ENCODE results near the gene LGALS16. TPM values are rescaled to one million over a fixed set of nuclear protein-coding genes. Genes with fewer than 3 reads are reported as not detected.

The LGALS16 gene
- total RNA-seq, 3 donors from 2014 or later (not counting 1 experiment from before 2014, with no cell fraction given): not detected

- Mint-ChIP-seq H3K27ac (no peak overlapping the region), H3K4me1 (no peaks in the 10 kb centered on the region), H3K9me3 (no peaks in the 10 kb centered on the region), H3K36me3 (no peaks in the 10 kb centered on the region), H3K27me3 (ENCODE audit: low read depth in 2 of 2) (peaks cover 27 to 42% of the 10 kb centered on the region in 2 donors), H3K4me3 (no peak overlapping the region)
- intact Hi-C loops (cut with micrococcal nuclease): no loop called here
- 75% methylated on average over 1 of the region's 1 CpG for WGBS (ENCODE audit: insufficient coverage)
- ATAC-seq (no peak), DNase-seq (no peak)
- no peak overlapping the region for H3K27ac ChIP-seq (ENCODE audit: low read length)
- H3K4me3 ChIP-seq (ENCODE audit: low read length): no peak overlapping the region
- no peaks in the 10 kb centered on the region for H3K27me3 ChIP-seq (ENCODE audit: control insufficient read depth, insufficient read depth, low read length)
- TF ChIP-seq, protein P1, sequence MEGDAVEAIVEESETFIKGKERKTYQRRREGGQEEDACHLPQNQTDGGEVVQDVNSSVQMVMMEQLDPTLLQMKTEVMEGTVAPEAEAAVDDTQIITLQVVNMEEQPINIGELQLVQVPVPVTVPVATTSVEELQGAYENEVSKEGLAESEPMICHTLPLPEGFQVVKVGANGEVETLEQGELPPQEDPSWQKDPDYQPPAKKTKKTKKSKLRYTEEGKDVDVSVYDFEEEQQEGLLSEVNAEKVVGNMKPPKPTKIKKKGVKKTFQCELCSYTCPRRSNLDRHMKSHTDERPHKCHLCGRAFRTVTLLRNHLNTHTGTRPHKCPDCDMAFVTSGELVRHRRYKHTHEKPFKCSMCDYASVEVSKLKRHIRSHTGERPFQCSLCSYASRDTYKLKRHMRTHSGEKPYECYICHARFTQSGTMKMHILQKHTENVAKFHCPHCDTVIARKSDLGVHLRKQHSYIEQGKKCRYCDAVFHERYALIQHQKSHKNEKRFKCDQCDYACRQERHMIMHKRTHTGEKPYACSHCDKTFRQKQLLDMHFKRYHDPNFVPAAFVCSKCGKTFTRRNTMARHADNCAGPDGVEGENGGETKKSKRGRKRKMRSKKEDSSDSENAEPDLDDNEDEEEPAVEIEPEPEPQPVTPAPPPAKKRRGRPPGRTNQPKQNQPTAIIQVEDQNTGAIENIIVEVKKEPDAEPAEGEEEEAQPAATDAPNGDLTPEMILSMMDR (IDR thresholded peaks at IDR 0.05): no peak
- H3K4me1 ChIP-seq (ENCODE audit: control insufficient read depth, insufficient read depth, low read length): no peaks in the 10 kb centered on the region
- no peaks in the 10 kb centered on the region for H3K9me3 ChIP-seq (ENCODE audit: control insufficient read depth, insufficient read depth, low read length)
- no peaks in the 10 kb centered on the region for H3K36me3 ChIP-seq (ENCODE audit: control insufficient read depth, insufficient read depth, low read length)
Observed at GRCh38 chr19:39692822-39693221, 37.1 kb downstream of the LGALS16 start.

- H3K9me3 ChIP-seq (ENCODE audit: control insufficient read depth, insufficient read depth, low read length): no peaks in the 10 kb centered on the region
- Mint-ChIP-seq H3K27me3 (ENCODE audit: low read depth in 2 of 2) (peaks cover 24 to 45% of the 10 kb centered on the region in 2 donors), H3K9me3 (no peaks in the 10 kb centered on the region), H3K4me3 (no peak overlapping the region), H3K4me1 (no peaks in the 10 kb centered on the region), H3K36me3 (no peaks in the 10 kb centered on the region), H3K27ac (no peak overlapping the region)
- no peaks in the 10 kb centered on the region for H3K27me3 ChIP-seq (ENCODE audit: control insufficient read depth, insufficient read depth, low read length)
- H3K36me3 ChIP-seq (ENCODE audit: control insufficient read depth, insufficient read depth, low read length): no peaks in the 10 kb centered on the region
- intact Hi-C loops (cut with micrococcal nuclease): no loop called here
- no peak overlapping the region for H3K27ac ChIP-seq (ENCODE audit: low read length)
- TF ChIP-seq, protein P1 (IDR thresholded peaks at IDR 0.05): no peak
- ATAC-seq (no peak), DNase-seq (no peak)
- 63% methylated on average over 2 of the region's 2 CpGs for WGBS (ENCODE audit: insufficient coverage)
- no peaks in the 10 kb centered on the region for H3K4me1 ChIP-seq (ENCODE audit: control insufficient read depth, insufficient read depth, low read length)
- H3K4me3 ChIP-seq (ENCODE audit: low read length): no peak overlapping the region
Observed at GRCh38 chr19:39695759-39696158, 40.0 kb downstream of the LGALS16 start.

- no peak for ATAC-seq
Observed at GRCh38 chr19:39696387-39696786, 40.7 kb downstream of the LGALS16 start.

GRCh38 chr19:39698535-39698934, 42.8 kb downstream of the LGALS16 start:
- H3K4me1 ChIP-seq (ENCODE audit: control insufficient read depth, insufficient read depth, low read length): no peaks in the 10 kb centered on the region
- ATAC-seq (no peak), DNase-seq (no peak)
- no peak overlapping the region for H3K4me3 Mint-ChIP-seq
- no peaks in the 10 kb centered on the region for H3K9me3 Mint-ChIP-seq
- H3K27me3 Mint-ChIP-seq (ENCODE audit: low read depth in 2 of 2): peaks cover 24 to 57% of the 10 kb centered on the region in 2 donors
- intact Hi-C loops (cut with micrococcal nuclease): no loop called here
- no peaks in the 10 kb centered on the region for H3K36me3 ChIP-seq (ENCODE audit: control insufficient read depth, insufficient read depth, low read length)
- no peaks in the 10 kb centered on the region for H3K36me3 Mint-ChIP-seq
- H3K4me3 ChIP-seq (ENCODE audit: low read length): no peak overlapping the region
- no peak overlapping the region for H3K27ac ChIP-seq (ENCODE audit: low read length)
- H3K27ac Mint-ChIP-seq: no peak overlapping the region
- no peaks in the 10 kb centered on the region for H3K27me3 ChIP-seq (ENCODE audit: control insufficient read depth, insufficient read depth, low read length)
- H3K4me1 Mint-ChIP-seq: no peaks in the 10 kb centered on the region
- TF ChIP-seq, protein P1 (IDR thresholded peaks at IDR 0.05): no peak
- no peaks in the 10 kb centered on the region for H3K9me3 ChIP-seq (ENCODE audit: control insufficient read depth, insufficient read depth, low read length)

More at GRCh38 chr19:39696387-39696786, 40.7 kb downstream of the LGALS16 start:
- Histone ChIP-seq H3K27me3 (ENCODE audit: control insufficient read depth, insufficient read depth, low read length) (no peaks in the 10 kb centered on the region), H3K4me1 (ENCODE audit: control insufficient read depth, insufficient read depth, low read length) (no peaks in the 10 kb centered on the region), H3K27ac (ENCODE audit: low read length) (no peak overlapping the region), H3K4me3 (ENCODE audit: low read length) (no peak overlapping the region), H3K9me3 (ENCODE audit: control insufficient read depth, insufficient read depth, low read length) (no peaks in the 10 kb centered on the region), H3K36me3 (ENCODE audit: control insufficient read depth, insufficient read depth, low read length) (no peaks in the 10 kb centered on the region)
- H3K36me3 Mint-ChIP-seq: no peaks in the 10 kb centered on the region
- peaks cover 23 to 46% of the 10 kb centered on the region in 2 donors for H3K27me3 Mint-ChIP-seq (ENCODE audit: low read depth in 2 of 2)
- H3K9me3 Mint-ChIP-seq: no peaks in the 10 kb centered on the region
- TF ChIP-seq, protein P1 (IDR thresholded peaks at IDR 0.05): no peak
- no peak overlapping the region for H3K27ac Mint-ChIP-seq
- no peaks in the 10 kb centered on the region for H3K4me1 Mint-ChIP-seq
- intact Hi-C loops (cut with micrococcal nuclease): no loop called here
- 92% methylated on average over 1 of the region's 2 CpGs for WGBS (ENCODE audit: insufficient coverage)
- no peak for DNase-seq
- H3K4me3 Mint-ChIP-seq: no peak overlapping the region

Measured in natural killer cell (primary cell).